GM23248 (cell line): ENCODE data around the gene MRPL42. TPM values are rescaled to one million over a fixed set of nuclear protein-coding genes. Genes with fewer than 3 reads are reported as not detected.

Source experiments
- DNase-seq: peaks from one replicate; pipeline ENCODE4 v3.0.0-alpha.2; 2015
- H2AFZ ChIP-seq: fragments of 200-600 bp; sonication (generic); 2 replicates; pipeline ENCODE4 v1.6.1; 2016; ENCODE audit warnings: antibody characterized with exemption
- H3F3A ChIP-seq: fragments of 200-600 bp; sonication (generic); 2 replicates; pipeline ENCODE4 v1.6.1; 2016; ENCODE audit warnings: mild to moderate bottlenecking, antibody characterized with exemption, mixed run types; ENCODE audit not compliant: insufficient read depth
- H3K27ac ChIP-seq: fragments of 200-600 bp; sonication (generic); 2 replicates; pipeline ENCODE4 v1.5.1; 2016; ENCODE audit warnings: mild to moderate bottlenecking
- H3K27me3 ChIP-seq: fragments of 200-600 bp; sonication (generic); replicated peaks from 2 replicates; pipeline ENCODE4 v1.6.1; 2016; ENCODE audit warnings: mild to moderate bottlenecking; ENCODE audit not compliant: insufficient read depth
- H3K36me3 ChIP-seq: fragments of 200-600 bp; sonication (generic); 2 replicates; pipeline ENCODE4 v1.6.1; 2016; ENCODE audit warnings: low read depth, mild to moderate bottlenecking
- H3K4me1 ChIP-seq: fragments of 200-600 bp; sonication (generic); 2 replicates; pipeline ENCODE4 v1.6.1; 2016; ENCODE audit warnings: mild to moderate bottlenecking; ENCODE audit not compliant: insufficient read depth
- H3K4me2 ChIP-seq: fragments of 200-600 bp; sonication (generic); one replicate; pipeline ENCODE4 v1.6.1; 2016; ENCODE audit warnings: mild to moderate bottlenecking; ENCODE audit not compliant: unreplicated experiment
- H3K4me3 ChIP-seq: fragments of 200-600 bp; sonication (generic); 2 replicates; pipeline ENCODE4 v1.5.1; 2016; ENCODE audit warnings: mild to moderate bottlenecking
- H3K79me2 ChIP-seq: fragments of 200-600 bp; sonication (generic); 2 replicates; pipeline ENCODE4 v1.6.1; 2016; ENCODE audit warnings: mild to moderate bottlenecking; ENCODE audit not compliant: insufficient read depth
- H3K9ac ChIP-seq: fragments of 200-600 bp; sonication (generic); 2 replicates; pipeline ENCODE4 v1.6.1; 2016; ENCODE audit warnings: mild to moderate bottlenecking
- H3K9me2 ChIP-seq: fragments of 200-600 bp; sonication (generic); 2 replicates; pipeline ENCODE4 v1.6.1; 2016; ENCODE audit warnings: mixed run types, mild to moderate bottlenecking, moderate library complexity; ENCODE audit not compliant: insufficient read depth
- H3K9me3 ChIP-seq: fragments of 200-600 bp; sonication (generic); one replicate; pipeline ENCODE4 v1.6.1; 2017; ENCODE audit warnings: low read depth
- H4K20me1 ChIP-seq: fragments of 200-600 bp; sonication (generic); 2 replicates; pipeline ENCODE4 v1.6.0; 2016; ENCODE audit not compliant: insufficient read depth
- EZH2 ChIP-seq: fragments of 200-600 bp; sonication (generic); IDR thresholded peaks from 2 replicates; pipeline ENCODE4 v1.6.1; 2018; ENCODE audit warnings: antibody characterized with exemption, mild to moderate bottlenecking; ENCODE audit not compliant: insufficient read depth, poor library complexity, severe bottlenecking
- EZH2phosphoT487 ChIP-seq: fragments of 200-600 bp; sonication (generic); IDR thresholded peaks from 2 replicates; pipeline ENCODE4 v1.6.1; 2018; ENCODE audit warnings: antibody characterized with exemption, moderate library complexity, mild to moderate bottlenecking, low read depth; ENCODE audit not compliant: insufficient read depth
- WGBS, 2 experiments: methylation state at CpG; one replicate each; pipeline ENCODE4 v1.1.6; 2015 to 2017; ENCODE audit warnings: low lambda C conversion rate in 2 of 2, low coverage in 1 of 2; ENCODE audit errors: missing lambda C conversion rate in 2 of 2; 5-methylcytosine and 5-hydroxymethylcytosine counted together
- in situ Hi-C: fragments of 300-500 bp; cut with MboI; formaldehyde crosslinking; loops from 2 replicates; pipeline ENCODE4 v1.15.0; 2020
- polyA plus RNA-seq: library from polyadenylated mRNA; unstranded; fragments of >200 nt; fragmentation: Nextera tagmentation; extraction: Ambion mirVana; gene quantifications from 2 replicates; pipeline ENCODE4 v1.2.1, GENCODE V29; 2016
- total RNA-seq: library from RNA; depleted of rRNA; stranded (reverse); fragments of >200 nt; shearing (Covaris generic); gene quantifications from 2 replicates; pipeline ENCODE4 v1.2.3, GENCODE V29; 2014; rRNA removed

The MRPL42 gene
- total RNA-seq (69.2 and 75.0 TPM in 2 replicates), polyA plus RNA-seq (87.2 and 91.5 TPM in 2 replicates)

DNA sequence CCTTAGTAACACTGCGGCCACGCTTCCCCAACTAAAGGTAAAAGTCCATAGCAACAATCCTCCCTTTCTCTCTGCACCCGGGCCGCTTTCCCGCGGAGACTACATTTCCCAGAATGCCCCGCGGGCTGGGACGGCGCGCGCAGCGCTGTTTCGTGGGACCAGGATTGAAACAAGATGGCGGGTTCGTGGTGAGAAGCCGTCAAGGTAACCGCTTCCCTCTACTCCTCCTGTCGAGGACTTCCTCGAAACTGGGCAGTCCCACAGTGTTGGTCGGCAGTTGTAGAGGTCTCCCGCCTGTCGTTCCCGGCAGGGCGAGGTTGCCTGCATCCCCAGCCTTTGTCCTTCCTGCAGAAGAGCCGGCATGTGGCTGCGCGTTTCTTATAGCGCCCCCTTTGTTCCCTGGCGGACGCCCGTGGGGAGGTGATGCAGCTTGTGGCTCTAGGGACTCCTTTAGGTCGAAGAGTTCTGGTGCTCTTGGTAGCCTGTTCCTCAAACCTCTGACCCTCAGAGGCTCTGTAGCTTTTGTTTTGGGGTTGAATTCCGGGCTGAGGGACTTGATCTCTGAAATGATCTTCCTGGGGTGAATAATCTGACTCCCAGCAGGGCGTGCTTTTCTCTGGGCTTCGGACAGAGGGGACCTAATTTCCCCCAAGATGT lies at the start of gene MRPL42:
TSS of gene MRPL42 (plus strand) at position 164 of the 657 bp plus-strand sequence. CDS start 1,772 bp downstream, outside the sequence.
- Histone ChIP-seq H3K36me3 (peaks cover 16% of the 10 kb centered on the region), H3K27me3 (no peaks in the 10 kb centered on the region), H4K20me1 (no peaks in the 10 kb centered on the region), H3K9me2 (no peaks in the 10 kb centered on the region), H2AFZ (peak within 1 kb of the TSS; percentile 90), H3K4me2 (peak within 1 kb of the TSS; percentile 95), H3K79me2 (peaks cover 49% of the 10 kb centered on the region), H3F3A (no peaks in the 10 kb centered on the region), H3K9me3 (no peaks in the 10 kb centered on the region), H3K27ac (peak within 1 kb of the TSS; percentile 92), H3K4me3 (peak within 1 kb of the TSS; percentile 92), H3K9ac (peak within 1 kb of the TSS; percentile 92), H3K4me1 (peaks cover 18% of the 10 kb centered on the region)
- peak; percentile 94 for DNase-seq
- in situ Hi-C loops = no loop called here
- TF ChIP-seq EZH2 = no peak
- no peak for TF ChIP-seq EZH2phosphoT487
- 0 to 3% methylated on average over 36 of the region's 36 CpGs for WGBS, 2 experiments

DNA sequence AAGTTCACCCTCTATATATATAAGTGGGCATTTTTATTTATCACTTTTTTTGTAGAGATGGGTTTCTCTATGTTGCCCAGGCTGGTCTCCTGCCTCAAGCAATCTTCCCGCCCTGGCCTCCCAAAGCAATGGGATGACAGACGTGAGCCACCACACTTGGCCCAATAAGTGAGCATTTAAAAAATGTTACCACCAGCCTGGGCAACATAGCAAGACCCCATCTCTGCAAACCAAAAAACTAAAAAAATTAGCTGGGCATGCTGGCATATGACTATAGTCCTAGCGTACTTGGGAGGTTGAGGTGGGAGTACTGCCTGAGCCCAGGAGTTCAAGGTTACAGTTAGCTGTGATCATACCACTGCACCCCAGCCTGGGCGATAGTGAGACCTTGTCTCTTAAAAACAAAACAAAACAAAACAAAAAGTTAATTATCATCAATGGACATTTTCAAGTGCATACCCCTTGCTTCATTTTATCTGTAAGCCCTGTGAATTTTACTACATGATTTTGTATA lies 49.3 kb upstream of the MRPL42 start:
- no peak overlapping the region for H3K27ac ChIP-seq
- no peak for DNase-seq
- H3K27me3 ChIP-seq = no peaks in the 10 kb centered on the region
- H3F3A ChIP-seq = peaks cover 33% of the 10 kb centered on the region
- peaks cover 37% of the 10 kb centered on the region for H3K4me1 ChIP-seq
- no peak overlapping the region for H3K9ac ChIP-seq
- H3K9me2 ChIP-seq = no peaks in the 10 kb centered on the region
- H3K4me2 ChIP-seq = no peak overlapping the region
- H3K36me3 ChIP-seq = no peaks in the 10 kb centered on the region
- 83 to 85% methylated on average over 4 of the region's 4 CpGs for WGBS, 2 experiments
- peaks cover 100% of the 10 kb centered on the region for H3K79me2 ChIP-seq
- H3K9me3 ChIP-seq = no peaks in the 10 kb centered on the region
- H2AFZ ChIP-seq = no peak overlapping the region
- in situ Hi-C loops = no loop called here
- no peak for TF ChIP-seq EZH2phosphoT487
- H4K20me1 ChIP-seq = peaks cover 3% of the 10 kb centered on the region; the same call in 1 of the 2 replicates
- no peak overlapping the region for H3K4me3 ChIP-seq

DNA sequence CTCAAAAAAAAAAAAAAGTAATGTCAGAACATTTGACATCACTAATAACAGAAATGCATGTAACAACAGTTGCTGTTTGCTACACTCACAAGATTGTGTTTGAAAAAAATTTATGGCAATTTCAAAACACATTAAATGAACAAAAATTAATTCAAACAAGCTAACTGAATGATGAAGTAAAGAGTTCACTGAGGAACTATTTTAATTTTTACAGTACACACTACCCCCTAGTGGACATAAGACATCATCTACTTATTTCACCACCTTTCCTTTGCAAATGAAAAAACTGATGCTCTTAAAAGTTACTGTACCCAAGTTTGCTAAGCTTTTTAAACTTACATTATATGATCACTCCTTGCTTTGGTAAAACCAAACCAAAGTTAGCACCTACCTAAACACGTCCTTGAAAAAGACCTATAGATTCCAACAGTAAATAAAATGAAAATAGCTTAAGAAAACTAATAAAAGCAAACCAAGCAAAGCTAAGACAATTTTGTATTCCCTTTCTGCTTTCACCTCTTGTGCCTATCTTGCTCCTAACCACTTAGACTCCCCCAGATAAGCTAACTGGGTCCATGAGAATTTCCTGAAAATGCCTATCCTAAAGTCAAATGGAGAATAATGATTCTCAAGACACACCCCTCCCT lies 47.8 kb upstream of the MRPL42 start:
- Histone ChIP-seq H3F3A (peaks cover 32% of the 10 kb centered on the region), H3K27me3 (no peaks in the 10 kb centered on the region), H3K4me2 (peak overlapping the region; percentile 53), H3K4me3 (peak overlapping the region; percentile 46), H3K9ac (peak overlapping the region; percentile 39), H3K4me1 (peaks cover 52% of the 10 kb centered on the region), H3K9me3 (no peaks in the 10 kb centered on the region), H3K79me2 (peaks cover 100% of the 10 kb centered on the region), H2AFZ (no peak overlapping the region), H3K27ac (0 out of 2 replicates have a peak overlapping the region, but pooled peaks have one; percentile 0), H3K9me2 (no peaks in the 10 kb centered on the region), H3K36me3 (no peaks in the 10 kb centered on the region), H4K20me1 (peaks cover 7% of the 10 kb centered on the region; the same call in 1 of the 2 replicates)
- DNase-seq = peak; percentile 75
- no peak for TF ChIP-seq EZH2
- no peak for TF ChIP-seq EZH2phosphoT487
- WGBS, 2 experiments = 0 to 2% methylated on average over 1 of the region's 1 CpG
- in situ Hi-C loops = no loop called here

DNA sequence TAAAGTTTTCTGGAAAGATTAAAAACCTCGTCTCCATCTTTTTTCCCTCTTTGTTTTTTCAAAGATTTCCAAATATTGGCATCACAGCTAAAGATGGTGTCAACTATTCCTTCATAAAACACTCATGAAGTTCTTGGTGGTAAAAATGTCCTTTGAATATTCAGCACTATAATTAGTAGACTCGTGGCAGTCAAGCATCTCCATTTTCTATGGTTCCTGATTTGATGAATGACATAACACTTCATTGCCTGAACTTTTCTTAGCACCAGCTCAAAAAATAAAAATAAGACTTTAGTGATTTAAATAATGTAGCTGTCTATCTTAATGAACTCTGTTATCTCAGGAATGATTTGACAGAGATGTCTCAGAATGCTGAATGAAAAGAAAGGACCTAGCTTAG lies 45.3 kb upstream of the MRPL42 start:
- Histone ChIP-seq H3K4me3 (no peak overlapping the region), H3K9me2 (no peaks in the 10 kb centered on the region), H3K27me3 (no peaks in the 10 kb centered on the region), H3K9ac (no peak overlapping the region), H3K27ac (no peak overlapping the region), H4K20me1 (peaks cover 17% of the 10 kb centered on the region; the same call in 1 of the 2 replicates), H3K9me3 (no peaks in the 10 kb centered on the region), H3K4me1 (peaks cover 45% of the 10 kb centered on the region), H3K36me3 (no peaks in the 10 kb centered on the region), H3F3A (peaks cover 13% of the 10 kb centered on the region), H3K4me2 (no peak overlapping the region), H2AFZ (no peak overlapping the region), H3K79me2 (peaks cover 100% of the 10 kb centered on the region)
- DNase-seq = no peak
- WGBS, 2 experiments = 34 to 46% methylated on average over 2 of the region's 2 CpGs
- in situ Hi-C loops = no loop called here
- no peak for TF ChIP-seq EZH2
- no peak for TF ChIP-seq EZH2phosphoT487
